GM19193 (cell line): ENCODE data around the gene PEX5.

Source experiments
- POLR2A ChIP-seq: IDR thresholded peaks from 4 replicates; pipeline ENCODE4 v1.6.1; 2011; ENCODE audit not compliant: insufficient read depth, insufficient read length; ENCODE audit errors: extremely low read depth

Gene PEX5

DNA sequence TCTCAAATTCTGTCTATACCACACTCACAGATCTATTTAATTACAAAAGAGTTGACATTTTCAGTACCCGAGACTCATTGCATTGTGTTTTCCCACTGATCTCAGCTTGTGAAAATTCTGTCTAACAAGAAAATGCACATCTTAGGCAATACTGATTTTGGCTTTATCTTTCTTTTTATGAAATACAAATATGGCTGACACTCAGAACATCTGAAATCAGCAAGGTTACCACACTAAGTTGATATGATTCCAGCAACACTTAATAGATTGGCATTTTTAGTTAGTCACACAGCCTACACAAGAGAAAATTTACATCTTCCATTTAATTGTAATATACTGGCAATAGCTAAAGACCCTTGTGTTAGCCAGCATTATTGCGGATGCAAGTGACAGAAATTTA lies 40.3 kb downstream of the PEX5 start:
- TF ChIP-seq POLR2A: no peak

DNA sequence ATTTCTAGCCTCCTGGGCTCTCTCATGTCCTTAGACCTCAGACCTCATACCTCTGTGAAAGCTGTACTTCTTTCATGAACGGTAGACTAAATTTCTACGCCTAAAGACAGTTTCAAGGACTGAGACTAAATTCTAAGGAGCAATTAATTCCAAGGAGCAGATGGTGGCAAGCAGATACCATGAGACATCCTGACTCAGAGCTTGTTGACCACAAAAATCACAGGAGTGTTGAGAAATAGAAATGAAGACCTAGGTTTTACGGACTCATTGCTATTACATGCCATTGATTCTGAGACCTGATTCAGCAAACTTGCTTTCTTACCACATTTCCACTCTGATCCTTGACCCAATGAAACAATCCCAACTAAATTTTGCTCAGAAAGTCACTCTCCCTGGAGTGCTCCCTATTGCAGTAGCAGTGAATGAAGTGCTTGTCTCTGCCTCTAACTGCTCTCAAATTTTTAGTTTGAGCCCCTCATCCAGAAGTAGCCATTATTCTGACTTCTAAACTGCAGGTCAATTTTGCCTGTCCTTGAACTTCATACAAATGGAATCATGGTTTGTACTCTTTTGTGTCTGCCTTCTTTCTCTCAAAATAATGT lies 52.0 kb downstream of the PEX5 start:
- no peak for TF ChIP-seq POLR2A

- no peak for TF ChIP-seq POLR2A
Measured at GRCh38 chr12:7242176-7243101, 53.0 kb downstream of the PEX5 start.

GRCh38 chr12:7259060-7259459 lies 69.6 kb downstream of the PEX5 start:
- TF ChIP-seq POLR2A: no peak
